A549 (cell line): Measurements from ENCODE around the gene CAMTA1.

Experiments
- CTCF ChIP-seq: fragments of >200 bp; sonication (Bioruptor Twin); formaldehyde crosslinking; IDR thresholded peaks from 3 replicates; pipeline ENCODE4 v1.5.1; 2016
- EP300 ChIP-seq, 2 experiments: fragments of >200 bp; sonication (Bioruptor Twin); formaldehyde crosslinking; IDR thresholded peaks; 2 replicates in 1 of 2; 3 replicates in 1 of 2; pipeline ENCODE4 v1.6.1; 2016 to 2017
- HOXB5 ChIP-seq: fragments of 250-450 bp; sonication (Bioruptor Pico); IDR thresholded peaks from 2 replicates; pipeline ENCODE4 v1.5.0; 2020; ENCODE audit warnings: mild to moderate bottlenecking, moderate library complexity
- JUN ChIP-seq, 2 experiments: fragments of >200 bp; sonication (Bioruptor Twin); formaldehyde crosslinking; IDR thresholded peaks; 2 replicates in 1 of 2; 3 replicates in 1 of 2; pipeline ENCODE4 v1.6.1; 2016 to 2017
- KDM5A ChIP-seq: fragments of 200-600 bp; sonication (generic); IDR thresholded peaks from 2 replicates; pipeline ENCODE4 v1.6.1; 2016; ENCODE audit warnings: antibody characterized with exemption, mild to moderate bottlenecking
- MAFK ChIP-seq: fragments of 450-650 bp; IDR thresholded peaks from 2 replicates; pipeline ENCODE4 v1.6.1; 2014; ENCODE audit not compliant: partially characterized antibody
- NFE2L2 ChIP-seq: fragments of 150-350 bp; conservative IDR thresholded peaks from 2 replicates; pipeline ENCODE4 v1.6.1; 2014; ENCODE audit warnings: low read length
- REST ChIP-seq: fragments of 200-600 bp; sonication (generic); IDR thresholded peaks from 2 replicates; pipeline ENCODE4 v1.6.1; 2016; ENCODE audit warnings: antibody characterized with exemption, mild to moderate bottlenecking, moderate library complexity
- SMC3 ChIP-seq: fragments of >200 bp; sonication (Bioruptor Twin); formaldehyde crosslinking; IDR thresholded peaks from 3 replicates; pipeline ENCODE4 v1.6.1; 2018; ENCODE audit warnings: inconsistent platforms
- TP53 ChIP-seq: fragments of 250-450 bp; sonication (Bioruptor Pico); IDR thresholded peaks from 2 replicates; pipeline ENCODE4 v1.5.0; 2021; ENCODE audit warnings: mild to moderate bottlenecking, moderate library complexity
- USF2 ChIP-seq: fragments of 450-650 bp; IDR thresholded peaks from 2 replicates; pipeline ENCODE4 v1.6.1; 2014; ENCODE audit warnings: antibody characterized with exemption
- ZNF302 ChIP-seq: fragments of 250-450 bp; sonication (Bioruptor Pico); IDR thresholded peaks from 2 replicates; pipeline ENCODE4 v1.9.0; 2021; ENCODE audit warnings: inconsistent platforms, mild to moderate bottlenecking, moderate library complexity

- TF ChIP-seq CTCF (no peak), JUN (IDR thresholded peaks at IDR 0.05) (no peak), HOXB5 (CRISPR knock-in tag) (no peak), MAFK (no peak), SMC3 (no peak), USF2 (no peak), TP53 (CRISPR knock-in tag) (no peak), ZNF302 (CRISPR knock-in tag) (no peak), EP300 (IDR thresholded peaks at IDR 0.05) (no peak), NFE2L2 (no peak), REST (no peak), KDM5A (no peak)
Observed at GRCh38 chr1:7278827-7279765, 493.8 kb downstream of the CAMTA1 start.
